ENCODE results near the gene TAL2.
"Not testable (repeated sequence)": the region's sequence is repeated elsewhere in the genome, so short reads cannot be mapped to it uniquely, and the experiment has no call there.

TAL2 gene

GRCh38 chr9:105702207-105702606 lies 40.0 kb downstream of the TAL2 start (continued):
- TF ChIP-seq AEBP2 (tag by site-specific recombination; IDR thresholded peaks at IDR 0.05; ENCODE audit: borderline replicate concordance) (no peak), ZNF473 (tag by site-specific recombination; IDR thresholded peaks at IDR 0.05) (no peak), ZNF623 (tag by site-specific recombination; IDR thresholded peaks at IDR 0.05) (no peak), ZBTB21 (tag by site-specific recombination; IDR thresholded peaks at IDR 0.05) (no peak), MZF1 (tag by site-specific recombination; IDR thresholded peaks at IDR 0.05; ENCODE audit: borderline replicate concordance) (no peak), IKZF3 (tag by site-specific recombination; IDR thresholded peaks at IDR 0.05) (no peak)
- TF ChIP-seq, protein P1, sequence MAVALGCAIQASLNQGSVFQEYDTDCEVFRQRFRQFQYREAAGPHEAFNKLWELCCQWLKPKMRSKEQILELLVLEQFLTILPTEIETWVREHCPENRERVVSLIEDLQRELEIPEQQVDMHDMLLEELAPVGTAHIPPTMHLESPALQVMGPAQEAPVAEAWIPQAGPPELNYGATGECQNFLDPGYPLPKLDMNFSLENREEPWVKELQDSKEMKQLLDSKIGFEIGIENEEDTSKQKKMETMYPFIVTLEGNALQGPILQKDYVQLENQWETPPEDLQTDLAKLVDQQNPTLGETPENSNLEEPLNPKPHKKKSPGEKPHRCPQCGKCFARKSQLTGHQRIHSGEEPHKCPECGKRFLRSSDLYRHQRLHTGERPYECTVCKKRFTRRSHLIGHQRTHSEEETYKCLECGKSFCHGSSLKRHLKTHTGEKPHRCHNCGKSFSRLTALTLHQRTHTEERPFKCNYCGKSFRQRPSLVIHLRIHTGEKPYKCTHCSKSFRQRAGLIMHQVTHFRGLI (tag by site-specific recombination; IDR thresholded peaks at IDR 0.05): no peak
- TF ChIP-seq, protein P2, sequence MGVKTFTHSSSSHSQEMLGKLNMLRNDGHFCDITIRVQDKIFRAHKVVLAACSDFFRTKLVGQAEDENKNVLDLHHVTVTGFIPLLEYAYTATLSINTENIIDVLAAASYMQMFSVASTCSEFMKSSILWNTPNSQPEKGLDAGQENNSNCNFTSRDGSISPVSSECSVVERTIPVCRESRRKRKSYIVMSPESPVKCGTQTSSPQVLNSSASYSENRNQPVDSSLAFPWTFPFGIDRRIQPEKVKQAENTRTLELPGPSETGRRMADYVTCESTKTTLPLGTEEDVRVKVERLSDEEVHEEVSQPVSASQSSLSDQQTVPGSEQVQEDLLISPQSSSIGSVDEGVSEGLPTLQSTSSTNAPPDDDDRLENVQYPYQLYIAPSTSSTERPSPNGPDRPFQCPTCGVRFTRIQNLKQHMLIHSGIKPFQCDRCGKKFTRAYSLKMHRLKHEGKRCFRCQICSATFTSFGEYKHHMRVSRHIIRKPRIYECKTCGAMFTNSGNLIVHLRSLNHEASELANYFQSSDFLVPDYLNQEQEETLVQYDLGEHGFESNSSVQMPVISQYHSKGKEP (tag by site-specific recombination; IDR thresholded peaks at IDR 0.05): no peak

DNA sequence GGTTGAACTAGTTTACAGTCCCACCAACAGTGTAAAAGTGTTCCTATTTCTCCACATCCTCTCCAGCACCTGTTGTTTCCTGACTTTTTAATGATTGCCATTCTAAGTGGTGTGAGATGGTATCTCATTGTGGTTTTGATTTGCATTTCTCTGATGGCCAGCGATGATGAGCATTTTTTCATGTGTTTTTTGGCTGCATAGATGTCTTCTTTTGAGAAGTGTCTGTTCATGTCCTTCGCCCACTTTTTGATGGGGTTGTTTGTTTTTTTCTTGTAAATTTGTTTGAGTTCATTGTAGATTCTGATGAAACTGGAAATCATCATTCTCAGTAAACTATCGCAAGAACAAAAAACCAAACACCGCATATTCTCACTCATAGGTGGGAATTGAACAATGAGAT lies 41.4 kb downstream of the TAL2 start:
- POLR2A ChIA-PET; H3K4me3 ChIP-seq (ENCODE audit: low read depth, low read length); H3K36me3 ChIP-seq (ENCODE audit: control insufficient read depth in 2 of 2, insufficient read depth in 1 of 2, low read length in 2 of 2); H3K9me3 ChIP-seq (ENCODE audit: control insufficient read depth, insufficient read depth, low read depth, low read length); CTCF ChIA-PET; H3K4me1 ChIP-seq (ENCODE audit: control insufficient read depth, insufficient read depth, low read length); H3K27ac ChIP-seq (ENCODE audit: extremely low read depth, low read depth, low read length): not testable (repeated sequence)

- H3K4me1 ChIP-seq (ENCODE audit: control insufficient read depth, insufficient read depth, low read length): no peaks in the 10 kb centered on the region
- TF ChIP-seq ZNF146 (tag by site-specific recombination; IDR thresholded peaks at IDR 0.05): no peak
- no peak for TF ChIP-seq ZNF510 (tag by site-specific recombination; IDR thresholded peaks at IDR 0.05; ENCODE audit: insufficient replicate concordance)
- no peak for TF ChIP-seq PRDM10 (tag by site-specific recombination; IDR thresholded peaks at IDR 0.05)
- no peak for TF ChIP-seq ZNF404 (tag by site-specific recombination; IDR thresholded peaks at IDR 0.05)
- TF ChIP-seq ZNF335 (tag by site-specific recombination; conservative IDR thresholded peaks at IDR 0.05): no peak
- no peak for TF ChIP-seq ZNF214 (tag by site-specific recombination; IDR thresholded peaks at IDR 0.05; ENCODE audit: borderline replicate concordance)
- CTCF ChIA-PET: interaction anchor here (1.7 kb wide), 1 partner anchor 13 kb away, joined by 5 read pairs; no protein-coding TSS in a partner anchor
Observed at GRCh38 chr9:105706156-105706555, 43.9 kb downstream of the TAL2 start.

More at GRCh38 chr9:105706156-105706555, 43.9 kb downstream of the TAL2 start:
- no peaks in the 10 kb centered on the region for H3K9me3 ChIP-seq (ENCODE audit: control insufficient read depth, insufficient read depth, low read depth, low read length)
- POLR2A ChIA-PET: interaction anchor here (0.7 kb wide), 1 partner anchor 287 kb away, joined by 3 read pairs; no protein-coding TSS in a partner anchor
- H3K27ac ChIP-seq (ENCODE audit: extremely low read depth, low read depth, low read length): no peak overlapping the region
- no peak overlapping the region for H3K4me3 ChIP-seq (ENCODE audit: low read depth, low read length)
- H3K36me3 ChIP-seq (ENCODE audit: control insufficient read depth in 2 of 2, insufficient read depth in 1 of 2, low read length in 2 of 2): peaks cover 4 to 24% of the 10 kb centered on the region in 2 experiments; a peak in 2 of 3 replicates
